ENCODE results near the gene GABARAPL2. TPM values are rescaled to one million over a fixed set of nuclear protein-coding genes. Genes with fewer than 3 reads are reported as not detected.

Gene GABARAPL2
- total and polyA plus RNA-seq, 7 experiments from 2014 or later: 57.9 to 293 (median 79.6) TPM

- Mint-ChIP-seq H3K27me3 (no peaks in the 10 kb centered on the region), H3K9me3 (peaks cover 0 to 2% (median 0%) of the 10 kb centered on the region in 11 donors), H3K36me3 (peaks cover 3 to 36% (median 9%) of the 10 kb centered on the region in 5 donors), H3K27ac (peak overlapping the region in 2 of 9 donors; percentile 17 to 36), H3K4me3 (no peak overlapping the region), H3K4me1 (peaks cover 20 to 58% (median 40%) of the 10 kb centered on the region in 7 donors)
- Histone ChIP-seq H3K27ac (ENCODE audit: low read depth, low read length) (no peak overlapping the region), H3K36me3 (ENCODE audit: control insufficient read depth in 2 of 3, insufficient read depth in 3 of 3, low read length in 3 of 3) (peaks cover 24 to 88% (median 36%) of the 10 kb centered on the region in 3 experiments), H3K4me3 (ENCODE audit: low read length) (no peak overlapping the region), H3K4me1 (ENCODE audit: control insufficient read depth in 2 of 2, insufficient read depth in 2 of 2, low read length in 2 of 2) (peaks cover 9 to 11% of the 10 kb centered on the region in 2 donors), H3K9me3 (ENCODE audit: control insufficient read depth in 2 of 3, low read length in 3 of 3) (no peaks in the 10 kb centered on the region), H3K27me3 (ENCODE audit: control insufficient read depth in 2 of 2, insufficient read depth in 2 of 2, low read length in 2 of 2) (no peaks in the 10 kb centered on the region)
- DNase-seq (no peak), ATAC-seq (no peak)
- POLR2A ChIA-PET: no interaction called here
- intact Hi-C loops (cut with micrococcal nuclease): loop anchor here in 1 of 2 donors (10.0 kb wide), 1 partner anchor 192 kb away; no protein-coding TSS in a partner anchor
- CTCF ChIA-PET: no interaction called here
These were observed 6.8 kb downstream of the GABARAPL2 start for GRCh38 chr16:75572864-75573542.

- Mint-ChIP-seq H3K27me3 (no peaks in the 10 kb centered on the region), H3K36me3 (peaks cover 3 to 44% (median 13%) of the 10 kb centered on the region in 5 donors), H3K27ac (peak overlapping the region in 2 of 9 donors; percentile 22 to 51), H3K4me1 (peaks cover 19 to 48% (median 32%) of the 10 kb centered on the region in 7 donors), H3K9me3 (peaks cover 0 to 2% (median 0%) of the 10 kb centered on the region in 11 donors), H3K4me3 (no peak overlapping the region)
- H3K36me3 ChIP-seq (ENCODE audit: control insufficient read depth in 2 of 3, insufficient read depth in 3 of 3, low read length in 3 of 3): peaks cover 24 to 88% (median 33%) of the 10 kb centered on the region in 3 experiments
- ATAC-seq: no peak
- no peak overlapping the region for H3K4me3 ChIP-seq (ENCODE audit: low read length)
- H3K4me1 ChIP-seq (ENCODE audit: control insufficient read depth in 2 of 2, insufficient read depth in 2 of 2, low read length in 2 of 2): peaks cover 4 to 11% of the 10 kb centered on the region in 2 donors
- POLR2A ChIA-PET: no interaction called here
- no peaks in the 10 kb centered on the region for H3K27me3 ChIP-seq (ENCODE audit: control insufficient read depth in 2 of 2, insufficient read depth in 2 of 2, low read length in 2 of 2)
- H3K9me3 ChIP-seq (ENCODE audit: control insufficient read depth in 2 of 3, low read length in 3 of 3): no peaks in the 10 kb centered on the region
- H3K27ac ChIP-seq (ENCODE audit: low read depth, low read length): no peak overlapping the region
- CTCF ChIA-PET: interaction anchor here (0.5 kb wide), 1 partner anchor 53 kb away, joined by 4 read pairs; no protein-coding TSS in a partner anchor
- intact Hi-C loops (cut with micrococcal nuclease): loop anchor here in 1 of 2 donors (10.0 kb wide), 1 partner anchor 191 kb away; no protein-coding TSS in a partner anchor
- no peak for DNase-seq
These were observed 7.8 kb downstream of the GABARAPL2 start for GRCh38 chr16:75573955-75574354.

- Mint-ChIP-seq H3K36me3 (peaks cover 3 to 45% (median 15%) of the 10 kb centered on the region in 5 donors), H3K4me3 (no peak overlapping the region), H3K9me3 (peaks cover 0 to 2% (median 0%) of the 10 kb centered on the region in 11 donors), H3K27ac (peak overlapping the region in 1 of 9 donors; percentile 17), H3K4me1 (peaks cover 9 to 32% (median 18%) of the 10 kb centered on the region in 7 donors), H3K27me3 (no peaks in the 10 kb centered on the region)
- ChIA-PET CTCF (interaction anchor here (1.1 kb wide), 1 partner anchor 21 kb away, joined by 4 read pairs; no protein-coding TSS in a partner anchor), POLR2A (interaction anchor here (1.3 kb wide), 2 partner anchors 8 to 10 kb away, joined by 3 read pairs; partner anchors contain the start of gene GABARAPL2)
- no peaks in the 10 kb centered on the region for H3K4me1 ChIP-seq (ENCODE audit: control insufficient read depth in 2 of 2, insufficient read depth in 2 of 2, low read length in 2 of 2)
- intact Hi-C loops (cut with micrococcal nuclease): loop anchor here in 1 of 2 donors (10.0 kb wide), 1 partner anchor 189 kb away; no protein-coding TSS in a partner anchor
- H3K4me3 ChIP-seq (ENCODE audit: low read length): no peak overlapping the region
- no peak overlapping the region for H3K27ac ChIP-seq (ENCODE audit: low read depth, low read length)
- H3K9me3 ChIP-seq (ENCODE audit: control insufficient read depth in 2 of 3, low read length in 3 of 3): no peaks in the 10 kb centered on the region
- ATAC-seq (no peak), DNase-seq (no peak)
- no peaks in the 10 kb centered on the region for H3K27me3 ChIP-seq (ENCODE audit: control insufficient read depth in 2 of 2, insufficient read depth in 2 of 2, low read length in 2 of 2)
- H3K36me3 ChIP-seq (ENCODE audit: control insufficient read depth in 2 of 3, insufficient read depth in 3 of 3, low read length in 3 of 3): peaks cover 14 to 83% (median 29%) of the 10 kb centered on the region in 3 experiments
These were observed 9.8 kb downstream of the GABARAPL2 start for GRCh38 chr16:75575958-75576357.

GRCh38 chr16:75576384-75576811, 10.2 kb downstream of the GABARAPL2 start:
- no peak overlapping the region for H3K4me3 Mint-ChIP-seq
- DNase-seq (no peak), ATAC-seq (no peak)
- POLR2A ChIA-PET: interaction anchor here (1.3 kb wide), 2 partner anchors 8 to 10 kb away, joined by 3 read pairs; partner anchors contain the start of gene GABARAPL2
- CTCF ChIA-PET: interaction anchor here (1.1 kb wide), 1 partner anchor 21 kb away, joined by 4 read pairs; no protein-coding TSS in a partner anchor
- Histone ChIP-seq H3K9me3 (ENCODE audit: control insufficient read depth in 2 of 3, low read length in 3 of 3) (no peaks in the 10 kb centered on the region), H3K4me3 (ENCODE audit: low read length) (no peak overlapping the region), H3K4me1 (ENCODE audit: control insufficient read depth in 2 of 2, insufficient read depth in 2 of 2, low read length in 2 of 2) (no peaks in the 10 kb centered on the region), H3K27ac (ENCODE audit: low read depth, low read length) (no peak overlapping the region), H3K27me3 (ENCODE audit: control insufficient read depth in 2 of 2, insufficient read depth in 2 of 2, low read length in 2 of 2) (no peaks in the 10 kb centered on the region), H3K36me3 (ENCODE audit: control insufficient read depth in 2 of 3, insufficient read depth in 3 of 3, low read length in 3 of 3) (peaks cover 14 to 79% (median 29%) of the 10 kb centered on the region in 3 experiments)
- peaks cover 3 to 42% (median 15%) of the 10 kb centered on the region in 5 donors for H3K36me3 Mint-ChIP-seq
- H3K4me1 Mint-ChIP-seq: peaks cover 9 to 29% (median 18%) of the 10 kb centered on the region in 7 donors
- no peaks in the 10 kb centered on the region for H3K27me3 Mint-ChIP-seq
- H3K27ac Mint-ChIP-seq: peak overlapping the region in 2 of 9 donors; percentile 17 to 73
- intact Hi-C loops (cut with micrococcal nuclease): loop anchor here in 1 of 2 donors (10.0 kb wide), 1 partner anchor 188 kb away; no protein-coding TSS in a partner anchor
- peaks cover 0 to 1% (median 0%) of the 10 kb centered on the region in 11 donors for H3K9me3 Mint-ChIP-seq

- no peaks in the 10 kb centered on the region for H3K9me3 ChIP-seq (ENCODE audit: control insufficient read depth in 2 of 3, low read length in 3 of 3)
- no peak overlapping the region for H3K4me3 ChIP-seq (ENCODE audit: low read length)
- ChIA-PET POLR2A (no interaction called here), CTCF (no interaction called here)
- no peak overlapping the region for H3K27ac ChIP-seq (ENCODE audit: low read depth, low read length)
- no peak for DNase-seq
- H3K27me3 Mint-ChIP-seq: no peaks in the 10 kb centered on the region
- no peak overlapping the region for H3K4me3 Mint-ChIP-seq
- no peak for ATAC-seq
- H3K4me1 ChIP-seq (ENCODE audit: control insufficient read depth in 2 of 2, insufficient read depth in 2 of 2, low read length in 2 of 2): no peaks in the 10 kb centered on the region
- peaks cover 2 to 39% (median 13%) of the 10 kb centered on the region in 5 donors for H3K36me3 Mint-ChIP-seq
- peak overlapping the region in 2 of 9 donors; percentile 32 to 38 for H3K27ac Mint-ChIP-seq
- no peaks in the 10 kb centered on the region for H3K9me3 Mint-ChIP-seq
- intact Hi-C loops (cut with micrococcal nuclease): loop anchor here in 1 of 2 donors (10.0 kb wide), 1 partner anchor 187 kb away; no protein-coding TSS in a partner anchor
- peaks cover 14 to 61% (median 18%) of the 10 kb centered on the region in 3 experiments for H3K36me3 ChIP-seq (ENCODE audit: control insufficient read depth in 2 of 3, insufficient read depth in 3 of 3, low read length in 3 of 3)
- H3K4me1 Mint-ChIP-seq: peaks cover 2 to 19% (median 13%) of the 10 kb centered on the region in 7 donors
- H3K27me3 ChIP-seq (ENCODE audit: control insufficient read depth in 2 of 2, insufficient read depth in 2 of 2, low read length in 2 of 2): no peaks in the 10 kb centered on the region
These were observed 12.0 kb downstream of the GABARAPL2 start for GRCh38 chr16:75578212-75578611.

- intact Hi-C loops (cut with micrococcal nuclease): loop anchor here in 1 of 2 donors (10.0 kb wide), 1 partner anchor 186 kb away; no protein-coding TSS in a partner anchor
- Histone ChIP-seq H3K4me3 (ENCODE audit: low read length) (no peak overlapping the region), H3K27me3 (ENCODE audit: control insufficient read depth in 2 of 2, insufficient read depth in 2 of 2, low read length in 2 of 2) (no peaks in the 10 kb centered on the region), H3K36me3 (ENCODE audit: control insufficient read depth in 2 of 3, insufficient read depth in 3 of 3, low read length in 3 of 3) (peaks cover 13 to 56% (median 17%) of the 10 kb centered on the region in 3 experiments), H3K4me1 (ENCODE audit: control insufficient read depth in 2 of 2, insufficient read depth in 2 of 2, low read length in 2 of 2) (no peaks in the 10 kb centered on the region), H3K9me3 (ENCODE audit: control insufficient read depth in 2 of 3, low read length in 3 of 3) (no peaks in the 10 kb centered on the region), H3K27ac (ENCODE audit: low read depth, low read length) (no peak overlapping the region)
- ATAC-seq (no peak), DNase-seq (no peak)
- ChIA-PET POLR2A (interaction anchor here (1.1 kb wide), 1 partner anchor 11 kb away, joined by 4 read pairs; no protein-coding TSS in a partner anchor), CTCF (interaction anchor here (0.8 kb wide), 1 partner anchor 41 kb away, joined by 4 read pairs; no protein-coding TSS in a partner anchor)
- peaks cover 0 to 34% (median 10%) of the 10 kb centered on the region in 5 donors for H3K36me3 Mint-ChIP-seq
- no peak overlapping the region for H3K4me3 Mint-ChIP-seq
- H3K27ac Mint-ChIP-seq: peak overlapping the region in 4 of 9 donors; percentile 32 to 62 (median 48)
- H3K27me3 Mint-ChIP-seq: no peaks in the 10 kb centered on the region
- H3K4me1 Mint-ChIP-seq: peaks cover 0 to 14% (median 9%) of the 10 kb centered on the region in 7 donors
- H3K9me3 Mint-ChIP-seq: no peaks in the 10 kb centered on the region
These were observed 12.5 kb downstream of the GABARAPL2 start for GRCh38 chr16:75578725-75579124.

Measured in naive thymus-derived CD4-positive, alpha-beta T cell (primary cell).